SK-N-SH (cell line): ENCODE data around the gene DOCK4. TPM values are rescaled to one million over a fixed set of nuclear protein-coding genes. Genes with fewer than 3 reads are reported as not detected.

Source experiments
- CTCF ChIA-PET: fragments of 300-600, 350-600 bp; formaldehyde crosslinking; extraction: SDS; loops from one replicate; lab custom pipeline; 2021; lab: Yijun Ruan, JAX
- POLR2A ChIA-PET: fragments of 350-600 bp; sonication (Branson Sonifier 250); formaldehyde crosslinking; extraction: SDS; loops from one replicate; lab custom pipeline; 2020; ENCODE audit warnings: antibody characterized with exemption, inconsistent platforms; lab: Yijun Ruan, JAX
- DNase-seq: peaks from one replicate; pipeline ENCODE4 v3.0.0; 2012
- H2AFZ ChIP-seq: fragments of 200-600 bp; sonication (generic); 2 replicates; pipeline ENCODE4 v1.8.1; 2016; ENCODE audit warnings: antibody characterized with exemption, mild to moderate bottlenecking, low read depth
- H3F3A ChIP-seq: fragments of 200-600 bp; sonication (generic); replicated peaks from 2 replicates; pipeline ENCODE3; 2016; ENCODE audit warnings: antibody characterized with exemption, mild to moderate bottlenecking; ENCODE audit not compliant: insufficient read depth
- H3K27ac ChIP-seq, 2 experiments: fragments of 200-500 bp in 1 of 2; fragments of 200-600 bp in 1 of 2; sonication (Bioruptor generic) in 1 of 2; sonication (generic), shearing (Covaris generic) in 1 of 2; 2 replicates each; pipeline versions ENCODE4 v1.5.1 to v1.6.1; 2014 to 2016; ENCODE audit warnings: low read depth in 2 of 2, inconsistent platforms in 1 of 2, low read length in 1 of 2, mild to moderate bottlenecking in 1 of 2, mixed read lengths in 1 of 2
- H3K27me3 ChIP-seq: fragments of 200-600 bp; sonication (generic), shearing (Covaris generic); 2 replicates; pipeline ENCODE4 v1.6.1; 2016; ENCODE audit warnings: mixed run types; ENCODE audit not compliant: insufficient read depth
- H3K36me3 ChIP-seq, 2 experiments: fragments of 200-500 bp in 1 of 2; fragments of 200-600 bp in 1 of 2; sonication (Bioruptor generic) in 1 of 2; sonication (generic) in 1 of 2; replicated peaks in 1 of 2; 2 replicates each; pipeline versions ENCODE3 to v1.5.1; 2014 to 2016; ENCODE audit warnings: low read length in 1 of 2, mild to moderate bottlenecking in 1 of 2; ENCODE audit not compliant: insufficient read depth in 2 of 2, control insufficient read depth in 1 of 2
- H3K4me1 ChIP-seq, 2 experiments: fragments of 200-500 bp in 1 of 2; fragments of 200-600 bp in 1 of 2; sonication (Bioruptor generic) in 1 of 2; sonication (generic), shearing (Covaris generic) in 1 of 2; 2 replicates each; pipeline versions ENCODE4 v1.5.1 to v1.6.1; 2014 to 2016; ENCODE audit warnings: low read depth in 1 of 2, low read length in 1 of 2, mixed run types in 1 of 2; ENCODE audit not compliant: insufficient read depth in 2 of 2, control insufficient read depth in 1 of 2
- H3K4me2 ChIP-seq: fragments of 200-600 bp; sonication (generic), shearing (Covaris generic); 2 replicates; pipeline ENCODE4 v1.6.1; 2017; ENCODE audit warnings: mixed run types
- H3K4me3 ChIP-seq, 2 experiments: fragments of 200-500 bp in 1 of 2; fragments of 200-600 bp in 1 of 2; sonication (Bioruptor generic) in 1 of 2; sonication (generic), shearing (Covaris generic) in 1 of 2; 2 replicates each; pipeline versions ENCODE4 v1.5.1 to v1.8.1; 2014 to 2016; ENCODE audit warnings: low read depth in 2 of 2, inconsistent platforms in 1 of 2, low read length in 1 of 2, mild to moderate bottlenecking in 1 of 2, mixed read lengths in 1 of 2, moderate library complexity in 1 of 2
- H3K79me2 ChIP-seq: fragments of 200-600 bp; sonication (generic); 2 replicates; pipeline ENCODE4 v1.8.1; 2017; ENCODE audit warnings: mild to moderate bottlenecking; ENCODE audit not compliant: insufficient read depth
- H3K9ac ChIP-seq: fragments of 200-600 bp; sonication (generic); 2 replicates; pipeline ENCODE4 v1.6.1; 2017; ENCODE audit warnings: mixed run types
- H3K9me2 ChIP-seq: fragments of 200-600 bp; sonication (generic); 2 replicates; pipeline ENCODE4 v1.6.1; 2017; ENCODE audit warnings: mixed run types
- H3K9me3 ChIP-seq: fragments of 200-600 bp; sonication (generic); 2 replicates; pipeline ENCODE4 v1.6.1; 2017; ENCODE audit warnings: mixed run types, mild to moderate bottlenecking, moderate library complexity
- H4K20me1 ChIP-seq: fragments of 200-600 bp; sonication (generic); 2 replicates; pipeline ENCODE4 v1.6.1; 2017; ENCODE audit warnings: mild to moderate bottlenecking, mixed run types; ENCODE audit not compliant: insufficient read depth
- EZH2phosphoT487 ChIP-seq: fragments of 200-600 bp; sonication (generic); IDR thresholded peaks from 2 replicates; pipeline ENCODE4 v1.6.1; 2017; ENCODE audit warnings: low read depth, mixed run types, mild to moderate bottlenecking, antibody characterized with exemption, moderate library complexity, borderline replicate concordance
- GATA2 ChIP-seq: sonication (generic); formaldehyde crosslinking; IDR thresholded peaks from 2 replicates; pipeline ENCODE4 v1.5.0; 2020; ENCODE audit warnings: mild to moderate bottlenecking, missing genetic modification reagents
- MXI1 ChIP-seq: IDR thresholded peaks from 2 replicates; pipeline ENCODE4 v1.6.1; 2012; ENCODE audit warnings: mild to moderate bottlenecking, low read depth, low read length, improper control_type of control experiment
- RAD21 ChIP-seq: IDR thresholded peaks from 2 replicates; pipeline ENCODE4 v1.6.1; 2012; ENCODE audit warnings: mild to moderate bottlenecking, low read length
- RXRA ChIP-seq: IDR thresholded peaks from 2 replicates; pipeline ENCODE4 v1.4.0; 2012; ENCODE audit warnings: low read depth, mild to moderate bottlenecking, borderline replicate concordance
- SIN3A ChIP-seq: IDR thresholded peaks from 2 replicates; pipeline ENCODE4 v1.6.1; 2012; ENCODE audit warnings: low read depth, mild to moderate bottlenecking, low read length, moderate library complexity, borderline replicate concordance
- TCF12 ChIP-seq: IDR thresholded peaks from 2 replicates; pipeline ENCODE4 v1.4.0; 2012
- WGBS: methylation state at CpG from one replicate; pipeline ENCODE4 v1.1.6; 2017; ENCODE audit warnings: low lambda C conversion rate; 5-methylcytosine and 5-hydroxymethylcytosine counted together
- polyA plus RNA-seq, 3 experiments: library from polyadenylated mRNA; depleted of rRNA; stranded (reverse); fragments of >200 nt; gene quantifications; 2 replicates each; pipeline ENCODE4 v1.2.3, GENCODE V29; 2012
- TF ChIP-seq, protein P1 (sequence below): fragments of 150-350 bp; IDR thresholded peaks from 2 replicates; pipeline ENCODE4 v1.6.1; 2017; ENCODE audit warnings: antibody characterized with exemption, low read length, low read depth, borderline replicate concordance
- TF ChIP-seq, protein P2 (sequence below): fragments of 200-600 bp; sonication (generic); IDR thresholded peaks from 2 replicates; pipeline ENCODE4 v1.6.1; 2017; ENCODE audit warnings: antibody characterized with exemption, mild to moderate bottlenecking, moderate library complexity

The DOCK4 gene
- polyA plus RNA-seq, 1 of the 3 experiments (the other 2 are of a cell fraction), result 8.5 TPM

DNA sequence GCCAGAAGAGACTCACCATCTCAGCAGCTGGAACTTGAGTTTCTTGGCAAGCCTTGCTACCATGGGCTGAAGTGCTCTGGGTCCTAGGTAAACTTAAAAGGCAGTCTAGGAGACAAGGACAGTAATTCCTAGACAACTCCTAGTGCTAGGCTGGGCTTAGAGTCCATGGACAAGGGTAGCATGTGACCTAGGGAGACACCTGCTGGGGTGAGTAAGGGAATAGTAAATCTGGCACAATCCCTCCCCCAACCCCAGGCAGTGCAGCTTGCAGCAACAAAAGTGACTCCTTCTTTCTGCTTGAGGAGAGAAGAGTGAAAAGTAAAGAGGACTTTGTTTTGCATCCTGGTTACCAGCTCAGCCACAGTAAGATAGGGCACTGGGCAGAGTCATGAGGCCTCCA lies 327.4 kb downstream of the DOCK4 start:
- Histone ChIP-seq H3K4me1 (peaks cover 0 to 8% of the 10 kb centered on the region in 2 experiments; a peak in 2 of 4 replicates), H4K20me1 (no peaks in the 10 kb centered on the region), H3K9me2 (no peaks in the 10 kb centered on the region), H3K9me3 (no peaks in the 10 kb centered on the region), H2AFZ (no peak overlapping the region), H3K27ac (no peak overlapping the region), H3K27me3 (no peaks in the 10 kb centered on the region), H3F3A (no peaks in the 10 kb centered on the region)
- DNase-seq, result no peak
- TF ChIP-seq SIN3A, result no peak
- TF ChIP-seq, all 33 proteins: peak for 0
- ChIA-PET CTCF (interaction anchor here (0.6 to 2.9 kb wide), 5 partner anchors 9 to 397 kb away, joined by 3 to 11 read pairs (median 3); no protein-coding TSS in a partner anchor), POLR2A (no interaction called here)
- no peak overlapping the region for H3K4me3 ChIP-seq
- no peak overlapping the region for H3K4me2 ChIP-seq
- peaks cover 3 to 16% of the 10 kb centered on the region in 2 experiments for H3K36me3 ChIP-seq
- no peaks in the 10 kb centered on the region for H3K79me2 ChIP-seq
- no peak overlapping the region for H3K9ac ChIP-seq

DNA sequence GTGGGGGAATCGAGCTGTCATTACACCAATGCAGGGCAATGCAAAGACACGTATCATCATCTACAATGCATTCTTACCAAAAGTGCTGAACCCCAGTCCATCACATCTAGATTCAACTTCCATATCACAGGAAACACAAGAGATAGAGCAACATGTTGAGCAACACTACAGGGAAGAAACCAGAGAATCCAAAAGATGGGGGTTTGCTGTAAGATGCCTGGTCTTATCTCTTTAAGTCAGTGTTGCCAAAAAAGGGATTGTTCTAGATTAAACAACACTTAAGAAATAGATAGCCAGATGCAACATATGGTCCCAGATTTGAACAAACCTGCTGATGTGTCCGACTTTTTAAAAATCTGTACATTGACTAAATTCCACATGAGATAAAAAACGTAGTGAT lies 328.3 kb downstream of the DOCK4 start:
- H3F3A ChIP-seq, result no peaks in the 10 kb centered on the region
- H4K20me1 ChIP-seq, result no peaks in the 10 kb centered on the region
- H2AFZ ChIP-seq, result no peak overlapping the region
- WGBS, result 90% methylated on average over 4 of the region's 4 CpGs
- TF ChIP-seq RXRA (no peak), RAD21 (no peak)
- TF ChIP-seq, protein P1, sequence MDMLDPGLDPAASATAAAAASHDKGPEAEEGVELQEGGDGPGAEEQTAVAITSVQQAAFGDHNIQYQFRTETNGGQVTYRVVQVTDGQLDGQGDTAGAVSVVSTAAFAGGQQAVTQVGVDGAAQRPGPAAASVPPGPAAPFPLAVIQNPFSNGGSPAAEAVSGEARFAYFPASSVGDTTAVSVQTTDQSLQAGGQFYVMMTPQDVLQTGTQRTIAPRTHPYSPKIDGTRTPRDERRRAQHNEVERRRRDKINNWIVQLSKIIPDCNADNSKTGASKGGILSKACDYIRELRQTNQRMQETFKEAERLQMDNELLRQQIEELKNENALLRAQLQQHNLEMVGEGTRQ, result no peak
- CTCF ChIA-PET, result interaction anchor here (1.0 to 1.3 kb wide), 2 partner anchors 16 to 22 kb away, joined by 3 to 6 read pairs; no protein-coding TSS in a partner anchor
- no peak overlapping the region for H3K27ac ChIP-seq
- no peak overlapping the region for H3K4me3 ChIP-seq
- DNase-seq, result no peak
- POLR2A ChIA-PET, result no interaction called here
- H3K4me1 ChIP-seq, result peaks cover 0 to 14% of the 10 kb centered on the region in 2 experiments; a peak in 2 of 4 replicates
- H3K79me2 ChIP-seq, result no peaks in the 10 kb centered on the region
- no peak overlapping the region for H3K4me2 ChIP-seq
- no peaks in the 10 kb centered on the region for H3K9me2 ChIP-seq
- no peak overlapping the region for H3K9ac ChIP-seq
- H3K36me3 ChIP-seq, result peaks cover 3 to 16% of the 10 kb centered on the region in 2 experiments
- no peaks in the 10 kb centered on the region for H3K27me3 ChIP-seq
- H3K9me3 ChIP-seq, result no peaks in the 10 kb centered on the region

DNA sequence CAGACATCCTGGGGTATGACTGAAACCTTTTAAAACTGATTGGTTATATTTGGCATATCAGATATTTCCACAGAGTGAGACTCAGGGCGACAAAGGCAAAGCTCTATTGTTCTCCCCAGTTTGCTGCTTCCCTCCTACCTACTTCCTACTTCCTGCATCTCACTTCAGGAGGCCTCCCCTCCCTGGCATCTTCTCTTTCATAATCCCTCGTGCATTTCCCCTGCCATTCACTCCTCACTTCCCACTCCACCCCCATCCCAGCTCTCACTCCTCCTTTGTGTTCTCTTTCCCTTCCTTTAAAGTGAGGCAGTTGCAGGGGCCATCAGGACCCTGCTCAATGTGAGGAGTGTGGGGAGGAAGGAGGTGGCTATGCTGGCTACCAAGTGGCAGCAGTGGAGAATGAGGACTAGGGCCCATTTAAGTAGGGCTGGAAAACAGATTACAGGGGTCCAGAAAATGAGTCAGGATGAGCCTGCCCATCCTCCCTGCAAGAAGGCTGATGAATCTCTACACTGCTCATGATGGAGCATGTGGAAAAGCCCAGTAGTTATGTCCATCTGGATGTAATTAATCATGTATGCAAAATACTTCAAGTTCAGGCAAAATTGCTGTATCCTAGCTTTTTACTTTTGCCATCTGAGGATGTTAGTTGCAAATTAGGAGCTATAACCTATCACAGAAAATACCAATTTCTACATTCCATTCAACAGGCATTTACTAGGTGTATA lies 332.1 kb downstream of the DOCK4 start:
- Histone ChIP-seq H3K4me2 (no peak overlapping the region), H3K9me2 (no peaks in the 10 kb centered on the region), H3K36me3 (peaks cover 3 to 27% of the 10 kb centered on the region in 2 experiments), H2AFZ (no peak overlapping the region), H3K4me1 (peaks cover 0 to 24% of the 10 kb centered on the region in 2 experiments; a peak in 2 of 4 replicates), H3F3A (no peaks in the 10 kb centered on the region), H3K79me2 (no peaks in the 10 kb centered on the region), H3K27me3 (no peaks in the 10 kb centered on the region), H3K9me3 (no peaks in the 10 kb centered on the region), H4K20me1 (no peaks in the 10 kb centered on the region), H3K4me3 (no peak overlapping the region), H3K9ac (no peak overlapping the region), H3K27ac (no peak overlapping the region; a peak in 1 of 4 replicates)
- ChIA-PET POLR2A (no interaction called here), CTCF (interaction anchor here (1.6 to 1.7 kb wide), 2 partner anchors 10 to 111 kb away, joined by 4 to 5 read pairs; no protein-coding TSS in a partner anchor)
- no peak for TF ChIP-seq EZH2phosphoT487
- no peak for TF ChIP-seq GATA2 (CRISPR knock-in tag)
- no peak for TF ChIP-seq MXI1
- TF ChIP-seq, protein P2, sequence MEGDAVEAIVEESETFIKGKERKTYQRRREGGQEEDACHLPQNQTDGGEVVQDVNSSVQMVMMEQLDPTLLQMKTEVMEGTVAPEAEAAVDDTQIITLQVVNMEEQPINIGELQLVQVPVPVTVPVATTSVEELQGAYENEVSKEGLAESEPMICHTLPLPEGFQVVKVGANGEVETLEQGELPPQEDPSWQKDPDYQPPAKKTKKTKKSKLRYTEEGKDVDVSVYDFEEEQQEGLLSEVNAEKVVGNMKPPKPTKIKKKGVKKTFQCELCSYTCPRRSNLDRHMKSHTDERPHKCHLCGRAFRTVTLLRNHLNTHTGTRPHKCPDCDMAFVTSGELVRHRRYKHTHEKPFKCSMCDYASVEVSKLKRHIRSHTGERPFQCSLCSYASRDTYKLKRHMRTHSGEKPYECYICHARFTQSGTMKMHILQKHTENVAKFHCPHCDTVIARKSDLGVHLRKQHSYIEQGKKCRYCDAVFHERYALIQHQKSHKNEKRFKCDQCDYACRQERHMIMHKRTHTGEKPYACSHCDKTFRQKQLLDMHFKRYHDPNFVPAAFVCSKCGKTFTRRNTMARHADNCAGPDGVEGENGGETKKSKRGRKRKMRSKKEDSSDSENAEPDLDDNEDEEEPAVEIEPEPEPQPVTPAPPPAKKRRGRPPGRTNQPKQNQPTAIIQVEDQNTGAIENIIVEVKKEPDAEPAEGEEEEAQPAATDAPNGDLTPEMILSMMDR, result no peak
- TF ChIP-seq RAD21, result no peak
- TF ChIP-seq TCF12, result peak; percentile 22; the same call in 1 of the 2 replicates
- 79% methylated on average over 2 of the region's 2 CpGs for whole genome bisulfite sequencing
- no peak for DNase-seq
